Panc1 (cell line): ENCODE results near the gene ACSM2B. TPM values are rescaled to one million over a fixed set of nuclear protein-coding genes. Genes with fewer than 3 reads are reported as not detected.
A peak's percentile ranks its signal among the peaks of the same experiment; 100 is the strongest.
"Not testable (repeated sequence)": the region's sequence is repeated elsewhere in the genome, so short reads cannot be mapped to it uniquely, and the experiment has no call there.

Source experiments
- ATAC-seq: fragments of 200-7000 bp; cut with Tn5 transposase; 2 replicates; pipeline ENCODE4 v1.9.1; 2020; ENCODE audit warnings: mild to moderate bottlenecking, moderate library complexity
- Bru-seq: library from RNA; stranded (reverse); fragments of 400-500 nt; gene quantifications from one replicate; lab custom pipeline; 2021; lab: Mats Ljungman, UMichigan
- BruChase-seq, 2 experiments: library from RNA; stranded (reverse); fragments of 400-500 nt; gene quantifications; one replicate each; lab custom pipeline; 2021; lab: Mats Ljungman, UMichigan
- BruUV-seq: library from RNA; stranded (reverse); fragments of 400-500 nt; replicated peaks from 2 replicates; lab custom pipeline; 2021; lab: Mats Ljungman, UMichigan
- CTCF ChIA-PET: fragments of 300-600 bp; sonication (Branson Sonifier 250); formaldehyde crosslinking; loops from one replicate; lab custom pipeline; 2022; ENCODE audit warnings: antibody characterized with exemption; lab: Charles Lee
- POLR2A ChIA-PET: fragments of 300-600 bp; sonication (Branson Sonifier 250); formaldehyde crosslinking; loops from one replicate; lab custom pipeline; 2022; ENCODE audit warnings: antibody characterized with exemption; lab: Charles Lee
- DNase-seq: peaks from one replicate; pipeline ENCODE4 v3.0.0-alpha.2; 2010; ENCODE audit warnings: low read depth, low spot score
- H3K27ac ChIP-seq: 2 replicates; pipeline ENCODE4 v1.5.1; 2011; ENCODE audit warnings: mild to moderate bottlenecking, low read length, inconsistent platforms
- H3K27me3 ChIP-seq: fragments of 200-500 bp; sonication (Bioruptor generic); 2 replicates; pipeline ENCODE4 v1.6.0; 2014; ENCODE audit warnings: low read length, inconsistent platforms; ENCODE audit not compliant: control insufficient read depth, insufficient read depth
- H3K36me3 ChIP-seq: fragments of 200-500 bp; sonication (Bioruptor generic); 2 replicates; pipeline ENCODE4 v1.5.1; 2014; ENCODE audit warnings: inconsistent platforms, mild to moderate bottlenecking, low read length, moderate library complexity; ENCODE audit not compliant: control insufficient read depth, insufficient read depth
- H3K4me1 ChIP-seq: 2 replicates; pipeline ENCODE4 v1.5.1; 2011; ENCODE audit warnings: inconsistent platforms, mild to moderate bottlenecking, low read length, moderate library complexity; ENCODE audit not compliant: control insufficient read depth, insufficient read depth
- H3K4me3 ChIP-seq, 2 experiments: 2 replicates each; pipeline ENCODE4 v1.5.1; 2011 to 2012; ENCODE audit warnings: low read depth in 2 of 2, low read length in 2 of 2, mild to moderate bottlenecking in 2 of 2, inconsistent platforms in 1 of 2, moderate library complexity in 1 of 2
- H3K9me3 ChIP-seq: fragments of 200-500 bp; sonication (Bioruptor generic); 2 replicates; pipeline ENCODE4 v1.5.1; 2014; ENCODE audit warnings: low read depth, mild to moderate bottlenecking, inconsistent platforms, low read length, moderate library complexity; ENCODE audit not compliant: control insufficient read depth, insufficient read depth
- POLR2AphosphoS5 ChIP-seq: IDR thresholded peaks from 2 replicates; pipeline ENCODE4 v1.6.1; 2012; ENCODE audit warnings: mild to moderate bottlenecking, low read depth, low read length, moderate library complexity
- SIN3A ChIP-seq: IDR thresholded peaks from 2 replicates; pipeline ENCODE4 v1.6.1; 2012; ENCODE audit warnings: low read depth, mild to moderate bottlenecking, low read length, moderate library complexity, borderline replicate concordance; ENCODE audit not compliant: insufficient read depth
- TCF7L2 ChIP-seq: IDR thresholded peaks from 2 replicates; pipeline ENCODE4 v1.6.1; 2011; ENCODE audit warnings: mild to moderate bottlenecking, low read depth, low read length, inconsistent platforms
- in situ Hi-C: cut with HindIII; loops from 2 replicates; pipeline ENCODE4 v1.10.0; 2016; ENCODE audit warnings: low sequenced_read_pairs, low pct_unique_long_range_greater_than_20kb
- intact Hi-C: fragments of 100-400 bp; cut with micrococcal nuclease; formaldehyde crosslinking; loops from one replicate; pipeline ENCODE4 v1.10.0; 2022; ENCODE audit not compliant: unreplicated experiment
- long read RNA-seq: library from polyadenylated mRNA; unstranded; transcript quantifications from one replicate; pipeline ENCODE4 v2.0.0, GENCODE V29; 2021; ENCODE audit not compliant: unreplicated experiment
- polyA plus RNA-seq: library from polyadenylated mRNA; unstranded; fragments of >200 nt; gene quantifications from one replicate; pipeline ENCODE4 v1.2.1, GENCODE V29; 2012; ENCODE audit warnings: missing spikeins; ENCODE audit not compliant: insufficient read length
- total RNA-seq: library from RNA; stranded (reverse); gene quantifications from one replicate; pipeline ENCODE4 v1.2.1, GENCODE V29; 2021; ENCODE audit not compliant: unreplicated experiment
- TF ChIP-seq, protein P1 (sequence below): fragments of 450-650 bp; IDR thresholded peaks from 2 replicates; pipeline ENCODE4 v1.5.1; 2017; ENCODE audit warnings: mild to moderate bottlenecking
- TF ChIP-seq, protein P2 (sequence below), 2 experiments: IDR thresholded peaks; 2 replicates each; pipeline ENCODE4 v1.6.1; 2011 to 2012; ENCODE audit warnings: low read depth in 2 of 2, control low read depth in 1 of 2, low read length in 1 of 2, mild to moderate bottlenecking in 1 of 2, moderate library complexity in 1 of 2; ENCODE audit not compliant: insufficient read depth in 1 of 2

ACSM2B gene, protein sequence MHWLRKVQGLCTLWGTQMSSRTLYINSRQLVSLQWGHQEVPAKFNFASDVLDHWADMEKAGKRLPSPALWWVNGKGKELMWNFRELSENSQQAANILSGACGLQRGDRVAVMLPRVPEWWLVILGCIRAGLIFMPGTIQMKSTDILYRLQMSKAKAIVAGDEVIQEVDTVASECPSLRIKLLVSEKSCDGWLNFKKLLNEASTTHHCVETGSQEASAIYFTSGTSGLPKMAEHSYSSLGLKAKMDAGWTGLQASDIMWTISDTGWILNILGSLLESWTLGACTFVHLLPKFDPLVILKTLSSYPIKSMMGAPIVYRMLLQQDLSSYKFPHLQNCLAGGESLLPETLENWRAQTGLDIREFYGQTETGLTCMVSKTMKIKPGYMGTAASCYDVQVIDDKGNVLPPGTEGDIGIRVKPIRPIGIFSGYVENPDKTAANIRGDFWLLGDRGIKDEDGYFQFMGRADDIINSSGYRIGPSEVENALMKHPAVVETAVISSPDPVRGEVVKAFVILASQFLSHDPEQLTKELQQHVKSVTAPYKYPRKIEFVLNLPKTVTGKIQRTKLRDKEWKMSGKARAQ
- 0.10 TPM for total RNA-seq
- not detected for polyA plus RNA-seq
- percentile 8 among the genes with signal in this experiment for Bru-seq, nascent RNA
- BruChase-seq, experiment 1, labeled RNA remaining after a 2-hour chase: percentile 8 among the genes with signal in this experiment
- BruChase-seq, experiment 2, labeled RNA remaining after a 6-hour chase: percentile 3 among the genes with signal in this experiment
- long read RNA-seq: 0 reads

GRCh38 chr16:20576145-20576544 lies at the start of gene ACSM2B:
ACSM2B (minus strand) TSS chr16:20576367; CDS start chr16:20564845, 11,522 bp downstream.
- H3K27ac ChIP-seq, DNase-seq, ATAC-seq, BruUV-seq, H3K9me3 ChIP-seq, H3K36me3 ChIP-seq, POLR2A ChIA-PET, H3K4me1 ChIP-seq, H3K4me3 ChIP-seq, CTCF ChIA-PET, H3K27me3 ChIP-seq, intact Hi-C loops, in situ Hi-C loops: not testable (repeated sequence)

DNA sequence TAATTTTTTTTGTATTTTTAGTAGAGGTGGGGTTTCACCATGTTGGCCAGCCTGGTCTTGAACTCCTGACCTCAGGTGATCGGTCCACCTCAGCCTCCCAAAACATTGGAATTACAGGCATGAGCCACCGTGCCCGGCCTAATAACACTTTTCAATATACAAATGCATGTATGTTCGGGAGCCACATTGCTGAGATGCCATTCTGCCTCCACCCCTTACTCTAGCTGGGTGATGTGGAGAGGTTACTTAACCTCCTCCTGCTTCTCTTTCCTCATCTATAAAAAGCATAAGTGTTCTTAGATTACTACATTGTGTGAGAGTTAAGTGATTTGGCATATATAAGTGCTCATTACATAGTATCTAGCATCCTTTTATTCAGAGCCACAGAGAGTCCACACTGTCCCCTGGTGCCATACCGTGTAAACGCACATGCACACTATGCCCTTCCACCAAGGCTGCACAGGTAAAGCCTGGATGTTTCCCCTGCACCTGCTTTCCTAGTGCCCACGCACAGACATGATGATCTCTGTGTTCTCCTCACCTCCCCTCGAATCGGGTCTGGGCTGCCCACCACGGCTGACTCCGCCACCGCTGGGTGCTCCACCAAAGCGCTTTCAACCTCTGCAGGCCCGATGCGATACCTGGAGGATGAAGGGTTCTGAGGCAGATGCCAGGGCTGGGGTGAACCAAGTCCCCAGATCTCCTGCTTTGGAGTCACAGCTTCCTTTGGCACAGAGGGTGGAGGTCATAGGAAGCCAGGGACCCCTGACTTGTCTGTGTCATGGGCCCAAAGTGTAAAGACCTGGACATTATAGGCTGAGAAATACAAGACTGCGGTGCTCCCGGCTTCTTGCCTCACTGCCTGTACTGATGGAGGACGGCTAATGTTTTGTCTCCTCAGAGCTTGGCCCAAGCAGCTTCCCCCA lies 49.0 kb upstream of the ACSM2B start:
- ChIA-PET CTCF (no interaction called here), POLR2A (no interaction called here)
- no peak for TF ChIP-seq POLR2AphosphoS5
- TF ChIP-seq, protein P1, sequence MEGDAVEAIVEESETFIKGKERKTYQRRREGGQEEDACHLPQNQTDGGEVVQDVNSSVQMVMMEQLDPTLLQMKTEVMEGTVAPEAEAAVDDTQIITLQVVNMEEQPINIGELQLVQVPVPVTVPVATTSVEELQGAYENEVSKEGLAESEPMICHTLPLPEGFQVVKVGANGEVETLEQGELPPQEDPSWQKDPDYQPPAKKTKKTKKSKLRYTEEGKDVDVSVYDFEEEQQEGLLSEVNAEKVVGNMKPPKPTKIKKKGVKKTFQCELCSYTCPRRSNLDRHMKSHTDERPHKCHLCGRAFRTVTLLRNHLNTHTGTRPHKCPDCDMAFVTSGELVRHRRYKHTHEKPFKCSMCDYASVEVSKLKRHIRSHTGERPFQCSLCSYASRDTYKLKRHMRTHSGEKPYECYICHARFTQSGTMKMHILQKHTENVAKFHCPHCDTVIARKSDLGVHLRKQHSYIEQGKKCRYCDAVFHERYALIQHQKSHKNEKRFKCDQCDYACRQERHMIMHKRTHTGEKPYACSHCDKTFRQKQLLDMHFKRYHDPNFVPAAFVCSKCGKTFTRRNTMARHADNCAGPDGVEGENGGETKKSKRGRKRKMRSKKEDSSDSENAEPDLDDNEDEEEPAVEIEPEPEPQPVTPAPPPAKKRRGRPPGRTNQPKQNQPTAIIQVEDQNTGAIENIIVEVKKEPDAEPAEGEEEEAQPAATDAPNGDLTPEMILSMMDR: peak; percentile 27; the same call in 1 of the 2 replicates
- in situ Hi-C loops: no loop called here
- no TSS peak for BruUV-seq
- no peak overlapping the region for H3K4me3 ChIP-seq
- intact Hi-C loops: no loop called here
- peaks cover 7% of the 10 kb centered on the region for H3K27me3 ChIP-seq
- DNase-seq (no peak), ATAC-seq (peak; percentile 56; the same call in 1 of the 2 replicates)
- no peaks in the 10 kb centered on the region for H3K36me3 ChIP-seq
- no peaks in the 10 kb centered on the region for H3K4me1 ChIP-seq
- H3K27ac ChIP-seq: no peak overlapping the region
- H3K9me3 ChIP-seq: no peaks in the 10 kb centered on the region

- intact Hi-C loops (no loop called here), in situ Hi-C loops (no loop called here)
- Histone ChIP-seq H3K27ac (no peak overlapping the region), H3K4me3 (no peak overlapping the region), H3K4me1 (no peaks in the 10 kb centered on the region), H3K9me3 (no peaks in the 10 kb centered on the region), H3K36me3 (no peaks in the 10 kb centered on the region), H3K27me3 (peaks cover 13% of the 10 kb centered on the region)
- no TSS peak for BruUV-seq
- POLR2A ChIA-PET: no interaction called here
- CTCF ChIA-PET: interaction anchor here (1.2 kb wide), 1 partner anchor 13 kb away, joined by 5 read pairs; no protein-coding TSS in a partner anchor
- ATAC-seq: no peak
- TF ChIP-seq, protein P1: no peak
- TF ChIP-seq TCF7L2 (no peak), SIN3A (no peak), POLR2AphosphoS5 (no peak)
- TF ChIP-seq, protein P2, sequence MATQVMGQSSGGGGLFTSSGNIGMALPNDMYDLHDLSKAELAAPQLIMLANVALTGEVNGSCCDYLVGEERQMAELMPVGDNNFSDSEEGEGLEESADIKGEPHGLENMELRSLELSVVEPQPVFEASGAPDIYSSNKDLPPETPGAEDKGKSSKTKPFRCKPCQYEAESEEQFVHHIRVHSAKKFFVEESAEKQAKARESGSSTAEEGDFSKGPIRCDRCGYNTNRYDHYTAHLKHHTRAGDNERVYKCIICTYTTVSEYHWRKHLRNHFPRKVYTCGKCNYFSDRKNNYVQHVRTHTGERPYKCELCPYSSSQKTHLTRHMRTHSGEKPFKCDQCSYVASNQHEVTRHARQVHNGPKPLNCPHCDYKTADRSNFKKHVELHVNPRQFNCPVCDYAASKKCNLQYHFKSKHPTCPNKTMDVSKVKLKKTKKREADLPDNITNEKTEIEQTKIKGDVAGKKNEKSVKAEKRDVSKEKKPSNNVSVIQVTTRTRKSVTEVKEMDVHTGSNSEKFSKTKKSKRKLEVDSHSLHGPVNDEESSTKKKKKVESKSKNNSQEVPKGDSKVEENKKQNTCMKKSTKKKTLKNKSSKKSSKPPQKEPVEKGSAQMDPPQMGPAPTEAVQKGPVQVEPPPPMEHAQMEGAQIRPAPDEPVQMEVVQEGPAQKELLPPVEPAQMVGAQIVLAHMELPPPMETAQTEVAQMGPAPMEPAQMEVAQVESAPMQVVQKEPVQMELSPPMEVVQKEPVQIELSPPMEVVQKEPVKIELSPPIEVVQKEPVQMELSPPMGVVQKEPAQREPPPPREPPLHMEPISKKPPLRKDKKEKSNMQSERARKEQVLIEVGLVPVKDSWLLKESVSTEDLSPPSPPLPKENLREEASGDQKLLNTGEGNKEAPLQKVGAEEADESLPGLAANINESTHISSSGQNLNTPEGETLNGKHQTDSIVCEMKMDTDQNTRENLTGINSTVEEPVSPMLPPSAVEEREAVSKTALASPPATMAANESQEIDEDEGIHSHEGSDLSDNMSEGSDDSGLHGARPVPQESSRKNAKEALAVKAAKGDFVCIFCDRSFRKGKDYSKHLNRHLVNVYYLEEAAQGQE (IDR thresholded peaks at IDR 0.05; ENCODE audit: insufficient read depth in 1 of 2, low read depth in 2 of 2, low read length in 1 of 2): no peak
- DNase-seq: no peak
Observed at GRCh38 chr16:20624205-20624604, 48.0 kb upstream of the ACSM2B start.
